PFSK-1 (cell line): ENCODE measurements around the gene SEPTIN2.

Experiments used
- FOXP2 ChIP-seq: optimal IDR thresholded peaks from 2 replicates; pipeline ENCODE3; 2011; ENCODE audit warnings: borderline replicate concordance, control low read depth, inconsistent platforms; ENCODE audit not compliant: insufficient read depth; ENCODE audit errors: extremely low read length, extremely low read depth
- POLR2AphosphoS5 ChIP-seq: IDR thresholded peaks from 2 replicates; pipeline ENCODE4 v1.6.1; 2012; ENCODE audit warnings: low read depth, mild to moderate bottlenecking, control low read depth, low read length, moderate library complexity
- SIN3A ChIP-seq: IDR thresholded peaks from 2 replicates; pipeline ENCODE4 v1.6.1; 2012; ENCODE audit warnings: mild to moderate bottlenecking, low read length, moderate library complexity, borderline replicate concordance; ENCODE audit not compliant: insufficient read depth
- TAF1 ChIP-seq: IDR thresholded peaks from 2 replicates; pipeline ENCODE4 v1.6.1; 2012; ENCODE audit warnings: low read length, control low read depth, borderline replicate concordance; ENCODE audit not compliant: insufficient read depth
- TF ChIP-seq, protein P1 (sequence below), 2 experiments: IDR thresholded peaks; 2 replicates each; pipeline versions ENCODE4 v1.6.1 to v1.8.0; 2011 to 2012; ENCODE audit warnings: low read depth in 2 of 2, low read length in 2 of 2, control low read depth in 1 of 2, inconsistent platforms in 1 of 2, mild to moderate bottlenecking in 1 of 2, moderate library complexity in 1 of 2; ENCODE audit not compliant: insufficient read depth in 1 of 2

SEPTIN2 gene

DNA sequence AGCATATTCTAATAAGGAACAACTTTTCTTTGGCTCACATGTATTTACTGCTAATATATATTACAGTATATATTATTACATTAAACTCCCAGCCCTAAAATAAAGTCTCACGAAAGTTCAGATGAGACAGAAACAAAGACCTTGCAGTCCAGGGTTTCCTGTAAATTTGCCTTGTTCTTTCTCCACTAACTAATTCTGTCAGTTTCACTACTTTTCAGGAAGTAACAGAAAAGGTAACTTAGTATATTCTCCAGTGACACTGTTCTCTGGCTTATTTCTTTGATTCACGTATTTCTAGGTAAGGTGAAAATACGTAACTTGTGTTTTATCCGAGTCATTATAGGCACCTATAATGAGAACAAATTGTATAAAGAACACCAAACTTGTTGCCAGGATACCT is 35.4 kb upstream of the SEPTIN2 start:
- TF ChIP-seq, protein P1, sequence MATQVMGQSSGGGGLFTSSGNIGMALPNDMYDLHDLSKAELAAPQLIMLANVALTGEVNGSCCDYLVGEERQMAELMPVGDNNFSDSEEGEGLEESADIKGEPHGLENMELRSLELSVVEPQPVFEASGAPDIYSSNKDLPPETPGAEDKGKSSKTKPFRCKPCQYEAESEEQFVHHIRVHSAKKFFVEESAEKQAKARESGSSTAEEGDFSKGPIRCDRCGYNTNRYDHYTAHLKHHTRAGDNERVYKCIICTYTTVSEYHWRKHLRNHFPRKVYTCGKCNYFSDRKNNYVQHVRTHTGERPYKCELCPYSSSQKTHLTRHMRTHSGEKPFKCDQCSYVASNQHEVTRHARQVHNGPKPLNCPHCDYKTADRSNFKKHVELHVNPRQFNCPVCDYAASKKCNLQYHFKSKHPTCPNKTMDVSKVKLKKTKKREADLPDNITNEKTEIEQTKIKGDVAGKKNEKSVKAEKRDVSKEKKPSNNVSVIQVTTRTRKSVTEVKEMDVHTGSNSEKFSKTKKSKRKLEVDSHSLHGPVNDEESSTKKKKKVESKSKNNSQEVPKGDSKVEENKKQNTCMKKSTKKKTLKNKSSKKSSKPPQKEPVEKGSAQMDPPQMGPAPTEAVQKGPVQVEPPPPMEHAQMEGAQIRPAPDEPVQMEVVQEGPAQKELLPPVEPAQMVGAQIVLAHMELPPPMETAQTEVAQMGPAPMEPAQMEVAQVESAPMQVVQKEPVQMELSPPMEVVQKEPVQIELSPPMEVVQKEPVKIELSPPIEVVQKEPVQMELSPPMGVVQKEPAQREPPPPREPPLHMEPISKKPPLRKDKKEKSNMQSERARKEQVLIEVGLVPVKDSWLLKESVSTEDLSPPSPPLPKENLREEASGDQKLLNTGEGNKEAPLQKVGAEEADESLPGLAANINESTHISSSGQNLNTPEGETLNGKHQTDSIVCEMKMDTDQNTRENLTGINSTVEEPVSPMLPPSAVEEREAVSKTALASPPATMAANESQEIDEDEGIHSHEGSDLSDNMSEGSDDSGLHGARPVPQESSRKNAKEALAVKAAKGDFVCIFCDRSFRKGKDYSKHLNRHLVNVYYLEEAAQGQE (IDR thresholded peaks at IDR 0.05; ENCODE audit: insufficient read depth in 1 of 2, low read depth in 2 of 2, low read length in 2 of 2) = no peak
- TF ChIP-seq TAF1 = no peak
- TF ChIP-seq POLR2AphosphoS5 = no peak

DNA sequence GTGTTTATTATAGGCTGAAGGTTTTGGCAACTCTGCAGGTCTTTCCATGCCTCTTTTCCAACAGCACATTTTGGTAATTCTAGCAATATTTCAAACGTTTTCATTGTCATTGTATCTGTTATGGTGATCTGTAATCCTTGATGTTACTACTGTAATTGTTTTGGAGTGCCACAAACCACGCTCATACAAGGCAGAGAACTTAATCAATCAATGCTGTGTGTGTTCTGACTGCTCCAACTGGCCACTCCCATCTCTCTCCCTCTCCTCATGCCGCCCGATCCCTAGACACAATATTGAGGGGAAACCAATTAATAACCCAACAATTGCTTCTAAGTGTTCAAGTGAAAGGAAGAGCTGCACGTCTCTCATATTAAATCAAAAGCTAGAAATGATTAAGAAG is 33.2 kb upstream of the SEPTIN2 start:
- TF ChIP-seq SIN3A (no peak), POLR2AphosphoS5 (no peak), FOXP2 (no peak), TAF1 (no peak)
- TF ChIP-seq, protein P1 (IDR thresholded peaks at IDR 0.05; ENCODE audit: insufficient read depth in 1 of 2, low read depth in 2 of 2, low read length in 2 of 2) = no peak

DNA sequence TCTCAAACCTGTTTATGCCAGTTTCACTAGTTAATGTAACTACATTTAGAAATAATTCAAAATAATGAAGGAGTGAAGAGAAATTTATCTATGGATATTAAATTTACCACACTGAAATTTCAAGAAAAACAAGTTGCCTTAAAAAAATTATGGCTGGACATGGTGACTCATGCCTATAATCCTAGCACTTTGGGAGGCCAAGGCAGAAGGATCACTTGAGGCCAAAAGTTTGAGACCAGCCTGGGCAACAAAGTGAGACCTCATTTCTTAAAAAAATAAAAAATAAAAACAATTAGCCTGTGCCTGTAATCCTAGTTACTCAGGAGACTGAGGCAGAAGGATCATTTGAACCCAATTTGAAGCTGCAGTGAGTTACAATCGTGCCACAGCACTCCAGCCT is 30.1 kb upstream of the SEPTIN2 start:
- TF ChIP-seq TAF1 (no peak), FOXP2 (no peak), POLR2AphosphoS5 (no peak), SIN3A (no peak)
- TF ChIP-seq, protein P1 (IDR thresholded peaks at IDR 0.05; ENCODE audit: insufficient read depth in 1 of 2, low read depth in 2 of 2, low read length in 2 of 2) = no peak

DNA sequence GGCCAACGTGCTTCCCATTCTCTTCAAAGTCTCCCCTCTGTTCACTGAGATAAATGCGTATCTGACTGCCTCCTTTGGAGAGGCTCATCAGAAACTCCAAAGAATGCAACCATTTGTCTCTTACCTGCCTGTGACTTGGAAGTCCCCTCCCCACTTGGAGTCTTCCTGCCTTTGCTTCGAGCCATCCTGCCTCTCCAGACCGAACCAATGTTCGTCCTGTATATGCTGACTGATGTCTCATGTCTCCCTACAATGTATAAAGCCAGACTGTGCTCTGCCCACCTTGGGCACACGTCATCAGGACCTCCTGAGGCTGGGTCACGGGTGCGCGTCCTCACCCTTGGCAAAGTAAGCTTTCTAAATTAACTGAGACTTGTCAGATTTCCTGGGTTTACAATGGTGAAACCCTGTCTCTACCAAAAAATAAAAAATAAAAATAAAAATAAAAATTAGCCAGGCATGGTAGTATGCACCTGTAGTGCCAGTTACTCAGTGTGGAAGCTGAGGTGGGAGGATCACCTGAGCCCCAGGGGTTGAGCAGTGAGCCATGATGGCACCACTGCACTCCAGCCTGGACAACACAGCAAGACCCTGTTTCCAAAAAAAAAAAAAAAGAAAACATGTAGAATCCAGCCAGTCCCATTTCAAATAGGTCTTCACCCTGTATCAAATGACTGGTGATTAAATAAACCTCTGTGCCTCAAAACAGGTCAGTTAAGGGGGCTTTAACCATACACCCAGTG is 29.2 kb upstream of the SEPTIN2 start:
- TF ChIP-seq, protein P1 (IDR thresholded peaks at IDR 0.05; ENCODE audit: insufficient read depth in 1 of 2, low read depth in 2 of 2, low read length in 2 of 2) = no peak
- TF ChIP-seq FOXP2 (no peak), POLR2AphosphoS5 (no peak), TAF1 (no peak), SIN3A (no peak)

DNA sequence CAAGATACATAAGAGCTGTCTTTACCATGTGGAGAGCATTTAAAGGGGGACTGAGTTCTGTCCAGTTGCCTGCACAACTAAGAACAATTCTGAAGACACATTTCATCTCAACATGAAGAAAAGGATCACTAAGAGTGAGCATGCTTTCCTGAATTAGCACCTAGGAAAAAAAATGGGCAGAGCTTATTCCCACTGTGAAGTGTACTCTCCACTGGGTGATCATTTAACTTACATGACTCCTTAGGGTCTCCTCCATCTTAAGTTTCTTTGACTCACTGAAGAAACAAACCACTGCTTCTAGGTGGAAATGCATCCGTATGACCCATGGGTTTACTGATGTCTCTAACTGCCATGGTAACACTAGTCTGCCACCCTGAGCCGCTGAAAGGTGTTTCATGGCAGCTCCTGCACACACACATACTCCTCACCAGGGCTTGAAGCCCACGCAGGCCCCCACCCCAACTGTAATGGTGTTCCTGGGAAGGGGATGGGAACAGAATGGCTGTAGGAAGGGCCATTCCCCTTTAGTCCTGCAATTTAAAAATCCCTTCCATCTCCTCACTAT is 27.3 kb upstream of the SEPTIN2 start:
- TF ChIP-seq, protein P1 (IDR thresholded peaks at IDR 0.05; ENCODE audit: insufficient read depth in 1 of 2, low read depth in 2 of 2, low read length in 2 of 2) = no peak
- TF ChIP-seq SIN3A (no peak), FOXP2 (no peak), TAF1 (no peak), POLR2AphosphoS5 (no peak)
